ENCODE measurements around the gene SMIM3. TPM values are rescaled to one million over a fixed set of nuclear protein-coding genes. Genes with fewer than 3 reads are reported as not detected.

The SMIM3 gene
- total and polyA plus RNA-seq, 2 of the 4 experiments (the other 2 are of a cell fraction) = 37.5 to 53.4 TPM

- ATAC-seq (ENCODE audit: low read depth) (peak; percentile 86), DNase-seq (peak; percentile 41)
- H3K23ac ChIP-seq (ENCODE audit: low read depth, low read length) = no peak overlapping the region
- no peak overlapping the region for H3K18ac ChIP-seq (ENCODE audit: low read depth, low read length)
- H2BK5ac ChIP-seq (ENCODE audit: low read depth, low read length, poor library complexity, severe bottlenecking) = no peak overlapping the region
- H4K91ac ChIP-seq (ENCODE audit: insufficient read depth, low read depth, low read length) = no peak overlapping the region
- H4K20me1 ChIP-seq (ENCODE audit: insufficient read depth, low read length) = peaks cover 8% of the 10 kb centered on the region
- no peaks in the 10 kb centered on the region for H3K4me1 ChIP-seq (ENCODE audit: control insufficient read depth, insufficient read depth, low read length)
- dilution Hi-C loops (cut with HindIII; ENCODE audit: low sequenced_read_pairs, unreplicated experiment) (no loop called here), intact Hi-C loops (cut with micrococcal nuclease) (loop anchor here (5.0 kb wide), 1 partner anchor 117 kb away; the partner anchor contains the start of gene IRGM), in situ Hi-C loops (cut with MboI; ENCODE audit: low sequenced_read_pairs) (no loop called here)
- H3K4ac ChIP-seq (ENCODE audit: low read depth, low read length) = no peak overlapping the region
- no peaks in the 10 kb centered on the region for H3K27me3 ChIP-seq (ENCODE audit: control insufficient read depth, insufficient read depth, low read length)
- ChIA-PET POLR2A (ENCODE audit: unreplicated experiment) (no interaction called here), CTCF (interaction anchor here (0.9 kb wide), 1 partner anchor 10 kb away, joined by 4 read pairs; no protein-coding TSS in a partner anchor)
- no peak overlapping the region for H2BK20ac ChIP-seq (ENCODE audit: low read depth, low read length)
- no TSS peak for BruUV-seq (replicated peaks)
- no CpG with 5 or more reads among the region's 4 CpGs for WGBS, 2 experiments (ENCODE audit: extremely low coverage in 2 of 2, insufficient read length in 1 of 2)
- H3K4me2 ChIP-seq (ENCODE audit: low read depth, low read length) = no peak overlapping the region
- H2BK120ac ChIP-seq (ENCODE audit: low read depth, low read length) = no peak overlapping the region
- H3K9ac ChIP-seq (ENCODE audit: low read depth, low read length) = no peak overlapping the region
- no peak overlapping the region for H3K4me3 ChIP-seq (ENCODE audit: insufficient read depth, low read depth, low read length)
- H3K9me3 ChIP-seq (ENCODE audit: control insufficient read depth, insufficient read depth, low read length) = peaks cover 4% of the 10 kb centered on the region; the same call in 1 of the 2 replicates
- no peak overlapping the region for H4K5ac ChIP-seq (ENCODE audit: low read depth, low read length)
- H4K8ac ChIP-seq (ENCODE audit: low read depth in 2 of 2, low read length in 2 of 2) = no peak overlapping the region
- H3K27ac ChIP-seq (ENCODE audit: insufficient read depth, low read length) = no peak overlapping the region
- H2AK9ac ChIP-seq (replicated peaks; ENCODE audit: low read depth, low read length, poor library complexity) = no peak overlapping the region
- no peak overlapping the region for H3K14ac ChIP-seq (replicated peaks; ENCODE audit: low read depth, low read length)
- TF ChIP-seq NFE2L2 (IDR thresholded peaks at IDR 0.05; ENCODE audit: low read depth, low read length) = no peak
- TF ChIP-seq MXI1 (IDR thresholded peaks at IDR 0.05; ENCODE audit: borderline replicate concordance, low read depth, low read length) = peak; percentile 62; the same call in 1 of the 2 replicates
- H3K79me1 ChIP-seq (ENCODE audit: low read depth in 1 of 2, low read length in 2 of 2) = peaks cover 13 to 19% of the 10 kb centered on the region in 2 experiments
- H3K56ac ChIP-seq (ENCODE audit: extremely low read depth, insufficient read depth, low read length) = no peak overlapping the region
- no peak overlapping the region for H2BK15ac ChIP-seq (ENCODE audit: low read depth, low read length)
- H3K36me3 ChIP-seq (ENCODE audit: control insufficient read depth, insufficient read depth, low read length) = peaks cover 38% of the 10 kb centered on the region
- no peak overlapping the region for H2AFZ ChIP-seq (replicated peaks; ENCODE audit: low read length, poor library complexity)
- H2AK5ac ChIP-seq (ENCODE audit: low read depth, low read length) = no peak overlapping the region
- H3K9me1 ChIP-seq (ENCODE audit: insufficient read depth, low read length) = no peaks in the 10 kb centered on the region
Measured at GRCh38 chr5:150729859-150730258, 48.7 kb upstream of the SMIM3 start.

Measured in IMR-90 (cell line).